Testis (tissue), 2 donors: ENCODE measurements around the gene DMRTA2.

Experiments used
- POLR2A ChIP-seq: fragments of 450-650 bp; IDR thresholded peaks from one replicate; pipeline ENCODE4 v1.6.1; 2017; ENCODE audit warnings: antibody characterized with exemption, mild to moderate bottlenecking, moderate library complexity
- TF ChIP-seq, protein P1 (sequence below), 3 experiments: fragments of 450-650 bp in 2 of 3; fragments of 200-600 bp in 1 of 3; sonication (generic) in 1 of 3; IDR thresholded peaks; one replicate each; pipeline ENCODE4 v1.5.1; 2016 to 2019; ENCODE audit warnings: antibody characterized with exemption in 3 of 3, mild to moderate bottlenecking in 2 of 3, moderate library complexity in 1 of 3

DNA sequence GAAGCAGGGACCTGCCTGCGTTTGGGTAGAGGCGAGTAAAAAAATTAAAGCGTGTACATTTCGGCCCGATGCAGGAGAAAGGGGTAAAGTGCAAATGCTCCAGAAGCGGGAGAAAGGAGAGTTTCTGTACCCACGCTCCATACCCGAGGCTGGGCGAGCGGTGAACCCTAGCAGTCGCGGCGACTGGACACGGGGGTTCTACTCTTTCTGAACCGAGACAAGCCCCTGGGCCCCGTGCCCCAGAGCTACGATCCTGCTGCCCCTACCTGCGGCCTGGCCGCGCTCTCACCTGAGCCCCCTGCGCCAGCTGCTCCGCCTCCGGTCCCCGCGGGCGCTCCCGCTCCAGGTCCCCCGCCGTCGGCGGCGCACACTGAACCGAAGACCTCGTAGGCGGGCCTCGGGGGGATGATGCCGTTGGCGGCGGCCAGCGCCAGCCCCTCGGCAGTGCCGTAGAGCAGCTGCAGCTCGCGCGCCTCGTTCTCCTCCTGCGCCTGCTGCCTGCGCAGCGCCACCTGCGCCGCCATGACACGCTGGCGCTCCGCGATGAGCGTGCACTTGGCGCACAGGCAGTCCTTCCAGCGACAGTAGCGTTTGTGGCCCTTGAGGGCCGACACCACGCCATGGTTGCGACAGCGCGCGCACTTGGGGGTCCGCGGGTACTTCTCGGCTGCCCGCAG is 2.4 kb downstream of the DMRTA2 start:
- TF ChIP-seq, protein P1, sequence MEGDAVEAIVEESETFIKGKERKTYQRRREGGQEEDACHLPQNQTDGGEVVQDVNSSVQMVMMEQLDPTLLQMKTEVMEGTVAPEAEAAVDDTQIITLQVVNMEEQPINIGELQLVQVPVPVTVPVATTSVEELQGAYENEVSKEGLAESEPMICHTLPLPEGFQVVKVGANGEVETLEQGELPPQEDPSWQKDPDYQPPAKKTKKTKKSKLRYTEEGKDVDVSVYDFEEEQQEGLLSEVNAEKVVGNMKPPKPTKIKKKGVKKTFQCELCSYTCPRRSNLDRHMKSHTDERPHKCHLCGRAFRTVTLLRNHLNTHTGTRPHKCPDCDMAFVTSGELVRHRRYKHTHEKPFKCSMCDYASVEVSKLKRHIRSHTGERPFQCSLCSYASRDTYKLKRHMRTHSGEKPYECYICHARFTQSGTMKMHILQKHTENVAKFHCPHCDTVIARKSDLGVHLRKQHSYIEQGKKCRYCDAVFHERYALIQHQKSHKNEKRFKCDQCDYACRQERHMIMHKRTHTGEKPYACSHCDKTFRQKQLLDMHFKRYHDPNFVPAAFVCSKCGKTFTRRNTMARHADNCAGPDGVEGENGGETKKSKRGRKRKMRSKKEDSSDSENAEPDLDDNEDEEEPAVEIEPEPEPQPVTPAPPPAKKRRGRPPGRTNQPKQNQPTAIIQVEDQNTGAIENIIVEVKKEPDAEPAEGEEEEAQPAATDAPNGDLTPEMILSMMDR (IDR thresholded peaks at IDR 0.05) = no peak
- TF ChIP-seq POLR2A = no peak
